H1 (cell line): ENCODE results near the gene PHACTR1. TPM values are rescaled to one million over a fixed set of nuclear protein-coding genes. Genes with fewer than 3 reads are reported as not detected.

ENCODE experiments used
- CHD1 ChIP-seq: IDR thresholded peaks from 2 replicates; pipeline ENCODE4 v1.6.1; 2012; ENCODE audit warnings: low read depth, low read length, improper control_type of control experiment
- EP300 ChIP-seq, 2 experiments: IDR thresholded peaks; 1 replicate in 1 of 2; 2 replicates in 1 of 2; pipeline ENCODE4 v1.6.1; 2011 to 2012; ENCODE audit warnings: low read depth in 2 of 2, low read length in 2 of 2, mild to moderate bottlenecking in 2 of 2, borderline replicate concordance in 1 of 2, inconsistent platforms in 1 of 2, moderate library complexity in 1 of 2
- FOSL1 ChIP-seq: IDR thresholded peaks from 2 replicates; pipeline ENCODE4 v1.6.1; 2011; ENCODE audit warnings: mild to moderate bottlenecking, low read depth, low read length, moderate library complexity; ENCODE audit not compliant: insufficient read depth
- KDM5A ChIP-seq: fragments of 200-600 bp; IDR thresholded peaks from 2 replicates; pipeline ENCODE4 v1.7.1; 2012; ENCODE audit warnings: mild to moderate bottlenecking, low read length, inconsistent platforms, mixed read lengths
- POLR2A ChIP-seq, 2 experiments: IDR thresholded peaks; 1 replicate in 1 of 2; 2 replicates in 1 of 2; pipeline ENCODE4 v1.6.1; 2011; ENCODE audit warnings: low read depth in 2 of 2, low read length in 2 of 2, mild to moderate bottlenecking in 2 of 2; ENCODE audit errors: control extremely low read depth in 1 of 2
- RBBP5 ChIP-seq: IDR thresholded peaks from 2 replicates; pipeline ENCODE4 v1.7.1; 2012; ENCODE audit warnings: low read depth, mild to moderate bottlenecking, inconsistent platforms, low read length, moderate library complexity, borderline replicate concordance
- polyA plus RNA-seq, 7 experiments: library from polyadenylated mRNA; depleted of rRNA in 3 of 7; stranded (reverse) in 5 of 7; unstranded in 2 of 7; fragments of >200 nt in 5 of 7; fragments of 200-250 nt in 2 of 7; gene quantifications; 1 replicate in 5 of 7; 2 replicates in 1 of 7; 4 replicates in 1 of 7; pipeline versions ENCODE4 v1.2.1 to v1.2.3, GENCODE V29; 2011 to 2013; ENCODE audit warnings: missing spikeins in 2 of 7, mixed read lengths in 2 of 7
- total RNA-seq: library from RNA; stranded (reverse); fragmentation: NEBNext Ultra II Directional; extraction: Animal tissue kit (Norgen Biotek cat#: 25700); gene quantifications from 2 replicates; pipeline ENCODE4 v1.2.1, GENCODE V29; 2021
- TF ChIP-seq, protein P1 (sequence below): IDR thresholded peaks from 2 replicates; pipeline ENCODE4 v1.6.1; 2012; ENCODE audit warnings: inconsistent platforms

Gene PHACTR1
- total and polyA plus RNA-seq, 2 of the 8 experiments (the other 6 are each of a cell fraction or from before 2014, with no cell fraction given) = 3.9 to 17.1 TPM

DNA sequence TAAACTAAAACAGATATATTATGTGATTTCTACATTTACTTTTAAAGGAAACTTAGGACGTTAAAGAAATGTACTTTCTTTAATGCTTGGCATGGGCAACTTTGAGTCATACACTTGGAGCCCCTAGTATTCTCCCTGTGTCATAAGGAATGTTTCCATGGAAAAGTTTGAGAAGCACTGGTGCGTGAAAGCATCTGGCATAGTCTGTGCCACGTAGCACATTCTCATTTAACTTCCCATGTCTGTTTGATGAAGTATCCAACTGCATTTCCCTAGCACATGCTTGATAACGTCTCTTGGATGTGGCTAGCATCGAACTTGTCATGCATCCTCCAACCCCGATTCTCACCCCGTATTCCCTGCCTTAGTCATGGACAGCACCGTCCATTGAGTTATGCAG is 439.8 kb downstream of the PHACTR1 start (continued):
- TF ChIP-seq FOSL1 (no peak), CHD1 (no peak), POLR2A (IDR thresholded peaks at IDR 0.05; ENCODE audit: control extremely low read depth in 1 of 2, low read depth in 2 of 2, low read length in 2 of 2) (no peak), RBBP5 (no peak), KDM5A (no peak), EP300 (IDR thresholded peaks at IDR 0.05; ENCODE audit: borderline replicate concordance in 1 of 2, low read depth in 2 of 2, low read length in 2 of 2) (no peak)
- TF ChIP-seq, protein P1, sequence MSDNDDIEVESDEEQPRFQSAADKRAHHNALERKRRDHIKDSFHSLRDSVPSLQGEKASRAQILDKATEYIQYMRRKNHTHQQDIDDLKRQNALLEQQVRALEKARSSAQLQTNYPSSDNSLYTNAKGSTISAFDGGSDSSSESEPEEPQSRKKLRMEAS = no peak
